HepG2 (cell line): ENCODE results near the gene NFKB2. TPM values are rescaled to one million over a fixed set of nuclear protein-coding genes. Genes with fewer than 3 reads are reported as not detected.

Experiments used
- ATAC-seq: fragments of 200-7000 bp; cut with Tn5 transposase; 3 replicates; pipeline ENCODE4 v1.9.1; 2020; ENCODE audit warnings: mild to moderate bottlenecking, moderate library complexity
- BruUV-seq: library from RNA; stranded (reverse); fragments of 400-500 nt; replicated peaks from 2 replicates; lab custom pipeline; 2021; lab: Mats Ljungman, UMichigan
- CTCF ChIA-PET: fragments of 300-600 bp; formaldehyde crosslinking; extraction: SDS; loops from one replicate; lab custom pipeline; 2021; ENCODE audit warnings: low total read pairs, inconsistent platforms, low intra/inter-chr PET ratio; lab: Yijun Ruan, JAX
- POLR2A ChIA-PET: fragments of 350-600 bp; sonication (Branson Sonifier 250); formaldehyde crosslinking; loops from one replicate; lab custom pipeline; 2020; ENCODE audit warnings: antibody characterized with exemption, inconsistent platforms; lab: Yijun Ruan, JAX
- DNase-seq: peaks from one replicate; pipeline ENCODE4 v3.0.0-alpha.2; 2015; ENCODE audit warnings: low spot score
- FAIRE-seq: peaks from 3 replicates; lab custom pipeline; 2011; peaks lifted over from hg19 to GRCh38; lab: Jason Lieb, UNC
- H2AFZ ChIP-seq: one replicate; pipeline ENCODE4 v1.6.1; 2011; ENCODE audit warnings: low read length, inconsistent platforms
- H3K27ac ChIP-seq: fragments of 300-600 bp; 3 replicates; pipeline ENCODE4 v1.8.0; 2011; ENCODE audit warnings: mixed run types, mild to moderate bottlenecking, mixed read lengths, low read length, inconsistent platforms; ENCODE audit not compliant: insufficient read depth; ENCODE audit errors: extremely low read length
- H3K27me3 ChIP-seq, 2 experiments: fragments of 200-600 bp in 1 of 2; 2 replicates in 1 of 2; 3 replicates in 1 of 2; pipeline versions ENCODE4 v1.6.0 to v1.8.0; 2011; ENCODE audit warnings: low read length in 2 of 2, mild to moderate bottlenecking in 2 of 2, moderate library complexity in 2 of 2, inconsistent platforms in 1 of 2; ENCODE audit not compliant: insufficient read depth in 2 of 2, control insufficient read depth in 1 of 2
- H3K36me3 ChIP-seq, 2 experiments: fragments of 200-600 bp in 1 of 2; replicated peaks in 1 of 2; 2 replicates in 1 of 2; 3 replicates in 1 of 2; pipeline versions ENCODE4 v1.5.1 to v1.8.0; 2011; ENCODE audit warnings: low read length in 2 of 2, inconsistent platforms in 1 of 2; ENCODE audit not compliant: insufficient read depth in 2 of 2, control insufficient read depth in 1 of 2
- H3K4me1 ChIP-seq: 2 replicates; pipeline ENCODE4 v1.5.1; 2012; ENCODE audit warnings: low read length, inconsistent platforms; ENCODE audit not compliant: insufficient read depth
- H3K4me2 ChIP-seq: 2 replicates; pipeline ENCODE4 v1.6.0; 2011; ENCODE audit warnings: low read depth, low read length, inconsistent platforms
- H3K4me3 ChIP-seq, 3 experiments: fragments of 200-600 bp in 1 of 3; sonication (generic), shearing (Covaris generic) in 1 of 3; replicated peaks in 1 of 3; 2 replicates each; pipeline ENCODE4 v1.5.1; 2011 to 2016; ENCODE audit warnings: low read length in 3 of 3, inconsistent platforms in 2 of 3, low read depth in 2 of 3, mild to moderate bottlenecking in 2 of 3, control low read depth in 1 of 3, mixed read lengths in 1 of 3; ENCODE audit not compliant: insufficient read depth in 1 of 3
- H3K79me2 ChIP-seq: one replicate; pipeline ENCODE4 v1.6.1; 2011; ENCODE audit warnings: low read length, inconsistent platforms; ENCODE audit not compliant: insufficient read depth
- H3K9ac ChIP-seq: 2 replicates; pipeline ENCODE4 v1.6.0; 2011; ENCODE audit warnings: mild to moderate bottlenecking, low read depth, low read length, inconsistent platforms; ENCODE audit not compliant: insufficient read depth
- H3K9me3 ChIP-seq: 2 replicates; pipeline ENCODE4 v1.5.1; 2012; ENCODE audit warnings: mild to moderate bottlenecking, low read length
- H4K20me1 ChIP-seq: 2 replicates; pipeline ENCODE4 v1.6.0; 2011; ENCODE audit warnings: inconsistent platforms, mild to moderate bottlenecking, low read length, moderate library complexity; ENCODE audit not compliant: insufficient read depth
- AGO1 ChIP-seq: fragments of 200-400 bp; formaldehyde crosslinking; IDR thresholded peaks from 2 replicates; pipeline ENCODE4 v1.6.1; 2017; ENCODE audit warnings: mild to moderate bottlenecking, low read depth, low read length, moderate library complexity; ENCODE audit not compliant: poor library complexity, severe bottlenecking
- BRF2 ChIP-seq: sonication (generic); formaldehyde crosslinking; IDR thresholded peaks from 2 replicates; pipeline ENCODE4 v1.8.1; 2022; ENCODE audit warnings: mild to moderate bottlenecking, missing genetic modification reagents
- DPF2 ChIP-seq: sonication (generic); formaldehyde crosslinking; IDR thresholded peaks from 2 replicates; pipeline ENCODE4 v1.4.0; 2020; ENCODE audit warnings: mild to moderate bottlenecking, low read depth, missing genetic modification reagents, borderline replicate concordance
- FUBP1 ChIP-seq: sonication (generic); formaldehyde crosslinking; IDR thresholded peaks from 2 replicates; pipeline ENCODE4 v1.5.1; 2020; ENCODE audit warnings: missing genetic modification reagents, mild to moderate bottlenecking, borderline replicate concordance
- PHF8 ChIP-seq: sonication (generic); formaldehyde crosslinking; IDR thresholded peaks from 2 replicates; pipeline ENCODE4 v1.5.0; 2020; ENCODE audit warnings: missing genetic modification reagents
- SIX4 ChIP-seq: sonication (generic); formaldehyde crosslinking; IDR thresholded peaks from 2 replicates; pipeline ENCODE4 v1.4.0; 2020; ENCODE audit warnings: missing genetic modification reagents
- TCF7L2 ChIP-seq: IDR thresholded peaks from 2 replicates; pipeline ENCODE4 v1.6.1; 2011; ENCODE audit warnings: mild to moderate bottlenecking, low read depth, low read length, moderate library complexity
- ZKSCAN5 ChIP-seq: sonication (generic); formaldehyde crosslinking; IDR thresholded peaks from 2 replicates; pipeline ENCODE4 v1.5.1; 2020; ENCODE audit warnings: mild to moderate bottlenecking, missing genetic modification reagents
- ZNF329 ChIP-seq: sonication (generic); formaldehyde crosslinking; IDR thresholded peaks from 2 replicates; pipeline ENCODE4 v1.9.0; 2021; ENCODE audit warnings: low read depth, mild to moderate bottlenecking, missing genetic modification reagents
- ZNF510 ChIP-seq: sonication (generic); formaldehyde crosslinking; IDR thresholded peaks from 2 replicates; pipeline ENCODE4 v1.4.0; 2020; ENCODE audit warnings: low read depth, mild to moderate bottlenecking, missing genetic modification reagents
- ZNF644 ChIP-seq: IDR thresholded peaks from 2 replicates; pipeline ENCODE4 v1.6.1; 2016; ENCODE audit warnings: low read depth
- ZSCAN25 ChIP-seq: sonication (generic); formaldehyde crosslinking; IDR thresholded peaks from 2 replicates; pipeline ENCODE4 v1.8.0; 2022; ENCODE audit warnings: mild to moderate bottlenecking, missing genetic modification reagents
- WGBS: methylation state at CpG from one replicate; pipeline ENCODE4 v1.1.6; 2017; ENCODE audit warnings: low lambda C conversion rate; 5-methylcytosine and 5-hydroxymethylcytosine counted together
- in situ Hi-C: cut with HindIII; loops from 2 replicates; pipeline ENCODE4 v1.10.0; 2017; ENCODE audit warnings: low pct_unique_long_range_greater_than_20kb; ENCODE audit not compliant: extremely low pct_ligation_motif_present
- intact Hi-C: fragments of 100-400 bp; cut with micrococcal nuclease; formaldehyde crosslinking; loops from one replicate; pipeline ENCODE4 v1.10.0; 2022; ENCODE audit not compliant: unreplicated experiment
- polyA plus RNA-seq, 8 experiments: library from polyadenylated mRNA; depleted of rRNA in 3 of 8; stranded (reverse) in 7 of 8; unstranded in 1 of 8; fragments of >200 nt; fragmentation: Illumina TruSeq in 4 of 8; extraction: Trizol in 4 of 8; gene quantifications; 2 replicates each; pipeline versions ENCODE4 v1.2.1 to v1.2.3, GENCODE V29; 2011 to 2016; ENCODE audit warnings: low read depth in 4 of 8, missing spikeins in 1 of 8, mixed read lengths in 1 of 8; ENCODE audit not compliant: insufficient read depth in 1 of 8
- total RNA-seq, 5 experiments: library from RNA; depleted of rRNA; stranded (reverse); fragments of >200 nt; fragmentation: Illumina TruSeq; extraction: Trizol; gene quantifications; 2 replicates each; pipeline ENCODE4 v1.2.3, GENCODE V29; 2016; ENCODE audit warnings: low read depth in 1 of 5
- TF ChIP-seq, protein P1 (sequence below), 2 experiments: IDR thresholded peaks; 2 replicates each; pipeline ENCODE4 v1.6.1; 2011 to 2012; ENCODE audit warnings: low read length in 2 of 2, borderline replicate concordance in 1 of 2, low read depth in 1 of 2, mild to moderate bottlenecking in 1 of 2, moderate library complexity in 1 of 2
- TF ChIP-seq, protein P2 (sequence below): sonication (generic); formaldehyde crosslinking; IDR thresholded peaks from 2 replicates; pipeline ENCODE4 v1.8.0; 2022; ENCODE audit warnings: missing genetic modification reagents, mild to moderate bottlenecking, borderline replicate concordance
- TF ChIP-seq, protein P3 (sequence below): sonication (generic); formaldehyde crosslinking; IDR thresholded peaks from 2 replicates; pipeline ENCODE4 v1.5.1; 2020; ENCODE audit warnings: missing genetic modification reagents, mild to moderate bottlenecking, borderline replicate concordance

NFKB2 gene
- total and polyA plus RNA-seq, 2 of the 13 experiments (the other 11 are each of a cell fraction or from before 2014, with no cell fraction given) = 7.7 to 12.5 TPM

GRCh38 chr10:102424916-102425315, 29.4 kb downstream of the NFKB2 start:
- H3K9ac ChIP-seq = no peak overlapping the region
- H3K36me3 ChIP-seq = peaks cover 1 to 14% of the 10 kb centered on the region in 2 experiments; a peak in 3 of 5 replicates
- no peak overlapping the region for H3K27ac ChIP-seq
- in situ Hi-C loops = loop anchor here (5.0 kb wide), 1 partner anchor 37 kb away; no protein-coding TSS in a partner anchor
- no peaks in the 10 kb centered on the region for H3K27me3 ChIP-seq
- no peaks in the 10 kb centered on the region for H3K9me3 ChIP-seq
- FAIRE-seq (no peak), ATAC-seq (no peak), DNase-seq (no peak)
- POLR2A ChIA-PET = no interaction called here
- peaks cover 18% of the 10 kb centered on the region for H3K4me1 ChIP-seq
- no peaks in the 10 kb centered on the region for H4K20me1 ChIP-seq
- no peaks in the 10 kb centered on the region for H3K79me2 ChIP-seq
- intact Hi-C loops = loop anchor here (5.0 kb wide), 1 partner anchor 52 kb away; no protein-coding TSS in a partner anchor
- no peak overlapping the region for H3K4me3 ChIP-seq
- H3K4me2 ChIP-seq = no peak overlapping the region
- no CpG with 5 or more reads among the region's 6 CpGs for WGBS
- CTCF ChIA-PET = no interaction called here
- H2AFZ ChIP-seq = no peak overlapping the region
- BruUV-seq = no TSS peak
- TF ChIP-seq, protein P1, sequence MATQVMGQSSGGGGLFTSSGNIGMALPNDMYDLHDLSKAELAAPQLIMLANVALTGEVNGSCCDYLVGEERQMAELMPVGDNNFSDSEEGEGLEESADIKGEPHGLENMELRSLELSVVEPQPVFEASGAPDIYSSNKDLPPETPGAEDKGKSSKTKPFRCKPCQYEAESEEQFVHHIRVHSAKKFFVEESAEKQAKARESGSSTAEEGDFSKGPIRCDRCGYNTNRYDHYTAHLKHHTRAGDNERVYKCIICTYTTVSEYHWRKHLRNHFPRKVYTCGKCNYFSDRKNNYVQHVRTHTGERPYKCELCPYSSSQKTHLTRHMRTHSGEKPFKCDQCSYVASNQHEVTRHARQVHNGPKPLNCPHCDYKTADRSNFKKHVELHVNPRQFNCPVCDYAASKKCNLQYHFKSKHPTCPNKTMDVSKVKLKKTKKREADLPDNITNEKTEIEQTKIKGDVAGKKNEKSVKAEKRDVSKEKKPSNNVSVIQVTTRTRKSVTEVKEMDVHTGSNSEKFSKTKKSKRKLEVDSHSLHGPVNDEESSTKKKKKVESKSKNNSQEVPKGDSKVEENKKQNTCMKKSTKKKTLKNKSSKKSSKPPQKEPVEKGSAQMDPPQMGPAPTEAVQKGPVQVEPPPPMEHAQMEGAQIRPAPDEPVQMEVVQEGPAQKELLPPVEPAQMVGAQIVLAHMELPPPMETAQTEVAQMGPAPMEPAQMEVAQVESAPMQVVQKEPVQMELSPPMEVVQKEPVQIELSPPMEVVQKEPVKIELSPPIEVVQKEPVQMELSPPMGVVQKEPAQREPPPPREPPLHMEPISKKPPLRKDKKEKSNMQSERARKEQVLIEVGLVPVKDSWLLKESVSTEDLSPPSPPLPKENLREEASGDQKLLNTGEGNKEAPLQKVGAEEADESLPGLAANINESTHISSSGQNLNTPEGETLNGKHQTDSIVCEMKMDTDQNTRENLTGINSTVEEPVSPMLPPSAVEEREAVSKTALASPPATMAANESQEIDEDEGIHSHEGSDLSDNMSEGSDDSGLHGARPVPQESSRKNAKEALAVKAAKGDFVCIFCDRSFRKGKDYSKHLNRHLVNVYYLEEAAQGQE (IDR thresholded peaks at IDR 0.05; ENCODE audit: borderline replicate concordance in 1 of 2, low read depth in 1 of 2, low read length in 2 of 2) = no peak
- TF ChIP-seq PHF8 (CRISPR knock-in tag) (no peak), AGO1 (no peak), ZNF510 (CRISPR knock-in tag) (no peak), SIX4 (CRISPR knock-in tag) (no peak), ZKSCAN5 (no peak), TCF7L2 (no peak), ZNF329 (CRISPR knock-in tag) (no peak), FUBP1 (no peak), ZSCAN25 (no peak), DPF2 (CRISPR knock-in tag) (no peak), BRF2 (CRISPR knock-in tag) (no peak), ZNF644 (CRISPR knock-in tag) (no peak)
- TF ChIP-seq, protein P2, sequence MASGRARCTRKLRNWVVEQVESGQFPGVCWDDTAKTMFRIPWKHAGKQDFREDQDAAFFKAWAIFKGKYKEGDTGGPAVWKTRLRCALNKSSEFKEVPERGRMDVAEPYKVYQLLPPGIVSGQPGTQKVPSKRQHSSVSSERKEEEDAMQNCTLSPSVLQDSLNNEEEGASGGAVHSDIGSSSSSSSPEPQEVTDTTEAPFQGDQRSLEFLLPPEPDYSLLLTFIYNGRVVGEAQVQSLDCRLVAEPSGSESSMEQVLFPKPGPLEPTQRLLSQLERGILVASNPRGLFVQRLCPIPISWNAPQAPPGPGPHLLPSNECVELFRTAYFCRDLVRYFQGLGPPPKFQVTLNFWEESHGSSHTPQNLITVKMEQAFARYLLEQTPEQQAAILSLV (CRISPR knock-in tag) = no peak
- TF ChIP-seq, protein P3, sequence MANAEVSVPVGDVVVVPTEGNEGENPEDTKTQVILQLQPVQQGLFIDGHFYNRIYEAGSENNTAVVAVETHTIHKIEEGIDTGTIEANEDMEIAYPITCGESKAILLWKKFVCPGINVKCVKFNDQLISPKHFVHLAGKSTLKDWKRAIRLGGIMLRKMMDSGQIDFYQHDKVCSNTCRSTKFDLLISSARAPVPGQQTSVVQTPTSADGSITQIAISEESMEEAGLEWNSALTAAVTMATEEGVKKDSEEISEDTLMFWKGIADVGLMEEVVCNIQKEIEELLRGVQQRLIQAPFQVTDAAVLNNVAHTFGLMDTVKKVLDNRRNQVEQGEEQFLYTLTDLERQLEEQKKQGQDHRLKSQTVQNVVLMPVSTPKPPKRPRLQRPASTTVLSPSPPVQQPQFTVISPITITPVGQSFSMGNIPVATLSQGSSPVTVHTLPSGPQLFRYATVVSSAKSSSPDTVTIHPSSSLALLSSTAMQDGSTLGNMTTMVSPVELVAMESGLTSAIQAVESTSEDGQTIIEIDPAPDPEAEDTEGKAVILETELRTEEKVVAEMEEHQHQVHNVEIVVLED (CRISPR knock-in tag) = no peak
